Transverse colon (tissue), 3 donors: ENCODE results near the gene TOMM20.

ENCODE experiments used
- POLR2A ChIP-seq: fragments of 450-650 bp; IDR thresholded peaks from one replicate; pipeline ENCODE4 v1.6.1; 2016; ENCODE audit warnings: antibody characterized with exemption, mild to moderate bottlenecking, moderate library complexity
- TF ChIP-seq, protein P1 (sequence below), 5 experiments: fragments of 200-600 bp in 3 of 5; fragments of 450-650 bp in 2 of 5; sonication (generic) in 3 of 5; IDR thresholded peaks; 1 replicate in 2 of 5; 2 replicates in 3 of 5; pipeline ENCODE4 v1.5.1; 2016 to 2017; ENCODE audit warnings: antibody characterized with exemption in 5 of 5, inconsistent platforms in 3 of 5, mild to moderate bottlenecking in 2 of 5, moderate library complexity in 1 of 5

- TF ChIP-seq, protein P1, sequence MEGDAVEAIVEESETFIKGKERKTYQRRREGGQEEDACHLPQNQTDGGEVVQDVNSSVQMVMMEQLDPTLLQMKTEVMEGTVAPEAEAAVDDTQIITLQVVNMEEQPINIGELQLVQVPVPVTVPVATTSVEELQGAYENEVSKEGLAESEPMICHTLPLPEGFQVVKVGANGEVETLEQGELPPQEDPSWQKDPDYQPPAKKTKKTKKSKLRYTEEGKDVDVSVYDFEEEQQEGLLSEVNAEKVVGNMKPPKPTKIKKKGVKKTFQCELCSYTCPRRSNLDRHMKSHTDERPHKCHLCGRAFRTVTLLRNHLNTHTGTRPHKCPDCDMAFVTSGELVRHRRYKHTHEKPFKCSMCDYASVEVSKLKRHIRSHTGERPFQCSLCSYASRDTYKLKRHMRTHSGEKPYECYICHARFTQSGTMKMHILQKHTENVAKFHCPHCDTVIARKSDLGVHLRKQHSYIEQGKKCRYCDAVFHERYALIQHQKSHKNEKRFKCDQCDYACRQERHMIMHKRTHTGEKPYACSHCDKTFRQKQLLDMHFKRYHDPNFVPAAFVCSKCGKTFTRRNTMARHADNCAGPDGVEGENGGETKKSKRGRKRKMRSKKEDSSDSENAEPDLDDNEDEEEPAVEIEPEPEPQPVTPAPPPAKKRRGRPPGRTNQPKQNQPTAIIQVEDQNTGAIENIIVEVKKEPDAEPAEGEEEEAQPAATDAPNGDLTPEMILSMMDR (IDR thresholded peaks at IDR 0.05) = no peak
- peak; percentile 19 for TF ChIP-seq POLR2A
Observed at GRCh38 chr1:235060607-235061470, 67.8 kb downstream of the TOMM20 start.
